Chondrocyte (in vitro differentiated cells): ENCODE data around the gene HSD11B1. TPM values are rescaled to one million over a fixed set of nuclear protein-coding genes. Genes with fewer than 3 reads are reported as not detected.
"Not testable (repeated sequence)": the region's sequence is repeated elsewhere in the genome, so short reads cannot be mapped to it uniquely, and the experiment has no call there.

Experiments
- DNase-seq: peaks from one replicate; pipeline ENCODE4 v3.0.0; 2021; ENCODE audit warnings: mixed read lengths, low spot score
- H3K27ac Mint-ChIP-seq: one replicate; pipeline ENCODE4 v1.8.0; 2021; ENCODE audit warnings: mild to moderate bottlenecking, moderate library complexity, mixed read lengths; ENCODE audit not compliant: unreplicated experiment
- H3K27me3 Mint-ChIP-seq: 2 replicates; pipeline ENCODE4 v1.8.0; 2021; ENCODE audit warnings: low read depth, mixed read lengths
- H3K36me3 Mint-ChIP-seq: 2 replicates; pipeline ENCODE4 v1.8.0; 2021; ENCODE audit warnings: low read depth, mixed read lengths
- H3K4me1 Mint-ChIP-seq: 2 replicates; pipeline ENCODE4 v1.8.0; 2021; ENCODE audit warnings: low read depth, mild to moderate bottlenecking, mixed read lengths
- H3K4me3 Mint-ChIP-seq: one replicate; pipeline ENCODE4 v1.8.0; 2021; ENCODE audit warnings: mild to moderate bottlenecking, moderate library complexity, mixed read lengths; ENCODE audit not compliant: unreplicated experiment
- H3K9me3 Mint-ChIP-seq: 2 replicates; pipeline ENCODE4 v1.8.0; 2021; ENCODE audit warnings: low read depth, mixed read lengths
- total RNA-seq: library from RNA; stranded (reverse); gene quantifications from 3 replicates; pipeline ENCODE4 v1.2.1, GENCODE V29; 2021
- TF ChIP-seq, protein P1 (sequence below): fragments of 200-600 bp; sonication (generic); IDR thresholded peaks from 2 replicates; pipeline ENCODE4 v1.5.0; 2021; ENCODE audit warnings: antibody characterized with exemption, mild to moderate bottlenecking, moderate library complexity

Gene HSD11B1
- total RNA-seq, 1 donor from 2014 or later = not detected

DNA sequence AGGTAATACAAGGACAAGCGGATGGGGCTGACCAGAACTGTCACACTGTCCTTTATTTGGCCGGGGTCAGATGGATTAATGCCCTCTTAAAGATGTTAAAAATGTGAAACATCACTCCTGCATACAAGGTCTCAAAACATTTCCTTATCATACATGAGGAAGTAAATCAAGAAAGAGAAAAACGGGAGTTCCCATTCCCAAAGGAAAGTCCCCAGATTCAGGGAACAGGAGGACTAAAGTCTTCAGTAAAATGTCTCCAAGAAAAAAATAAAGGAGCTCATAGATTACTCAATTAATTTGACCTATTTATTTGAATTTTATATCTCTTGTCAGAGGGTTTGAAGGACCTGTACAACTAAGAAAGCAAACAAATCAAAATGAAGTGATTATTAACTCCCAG lies 13.4 kb upstream of the HSD11B1 start:
- Mint-ChIP-seq H3K4me3 (no peak overlapping the region), H3K9me3 (no peaks in the 10 kb centered on the region), H3K36me3 (no peaks in the 10 kb centered on the region), H3K4me1 (peaks cover 16% of the 10 kb centered on the region), H3K27me3 (peaks cover 29% of the 10 kb centered on the region), H3K27ac (no peak overlapping the region)
- TF ChIP-seq, protein P1, sequence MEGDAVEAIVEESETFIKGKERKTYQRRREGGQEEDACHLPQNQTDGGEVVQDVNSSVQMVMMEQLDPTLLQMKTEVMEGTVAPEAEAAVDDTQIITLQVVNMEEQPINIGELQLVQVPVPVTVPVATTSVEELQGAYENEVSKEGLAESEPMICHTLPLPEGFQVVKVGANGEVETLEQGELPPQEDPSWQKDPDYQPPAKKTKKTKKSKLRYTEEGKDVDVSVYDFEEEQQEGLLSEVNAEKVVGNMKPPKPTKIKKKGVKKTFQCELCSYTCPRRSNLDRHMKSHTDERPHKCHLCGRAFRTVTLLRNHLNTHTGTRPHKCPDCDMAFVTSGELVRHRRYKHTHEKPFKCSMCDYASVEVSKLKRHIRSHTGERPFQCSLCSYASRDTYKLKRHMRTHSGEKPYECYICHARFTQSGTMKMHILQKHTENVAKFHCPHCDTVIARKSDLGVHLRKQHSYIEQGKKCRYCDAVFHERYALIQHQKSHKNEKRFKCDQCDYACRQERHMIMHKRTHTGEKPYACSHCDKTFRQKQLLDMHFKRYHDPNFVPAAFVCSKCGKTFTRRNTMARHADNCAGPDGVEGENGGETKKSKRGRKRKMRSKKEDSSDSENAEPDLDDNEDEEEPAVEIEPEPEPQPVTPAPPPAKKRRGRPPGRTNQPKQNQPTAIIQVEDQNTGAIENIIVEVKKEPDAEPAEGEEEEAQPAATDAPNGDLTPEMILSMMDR = no peak
- DNase-seq = no peak

DNA sequence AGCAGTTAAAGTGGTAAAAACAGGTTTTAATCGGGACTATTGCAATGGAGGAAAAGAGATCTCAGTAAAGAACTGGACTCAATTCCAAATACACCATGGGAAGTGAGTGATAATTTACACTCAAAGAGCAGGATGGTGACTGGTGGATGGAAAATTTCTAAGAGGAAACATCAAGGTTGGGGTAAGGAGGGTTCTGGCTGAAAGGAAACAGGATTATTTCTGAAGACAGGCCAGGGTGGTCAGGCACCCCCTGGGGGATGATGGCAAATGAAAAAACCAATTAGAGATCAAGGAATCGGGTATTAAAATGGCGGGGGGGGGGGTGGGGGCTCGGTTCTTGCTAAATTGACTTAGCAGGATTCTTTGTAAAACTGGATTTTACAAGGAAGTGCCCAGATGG lies 12.3 kb upstream of the HSD11B1 start:
- H3K9me3 Mint-ChIP-seq = no peaks in the 10 kb centered on the region
- TF ChIP-seq, protein P1 = no peak
- peaks cover 35% of the 10 kb centered on the region for H3K27me3 Mint-ChIP-seq
- H3K4me3 Mint-ChIP-seq = no peak overlapping the region
- no peak for DNase-seq
- no peak overlapping the region for H3K27ac Mint-ChIP-seq
- H3K4me1 Mint-ChIP-seq = peaks cover 16% of the 10 kb centered on the region
- H3K36me3 Mint-ChIP-seq = no peaks in the 10 kb centered on the region

- no peak overlapping the region for H3K4me3 Mint-ChIP-seq
- no peak overlapping the region for H3K27ac Mint-ChIP-seq
- peaks cover 36% of the 10 kb centered on the region for H3K27me3 Mint-ChIP-seq
- DNase-seq = no peak
- peaks cover 16% of the 10 kb centered on the region for H3K4me1 Mint-ChIP-seq
- H3K9me3 Mint-ChIP-seq = no peaks in the 10 kb centered on the region
- H3K36me3 Mint-ChIP-seq = no peaks in the 10 kb centered on the region
- TF ChIP-seq, protein P1 = peak; percentile 97
These were observed 11.7 kb upstream of the HSD11B1 start for GRCh38 chr1:209692745-209693504.

GRCh38 chr1:209696673-209697072 lies 8.0 kb upstream of the HSD11B1 start:
- Mint-ChIP-seq H3K27me3 (peaks cover 70% of the 10 kb centered on the region), H3K4me3 (no peak overlapping the region), H3K27ac (no peak overlapping the region), H3K9me3 (no peaks in the 10 kb centered on the region), H3K4me1 (peaks cover 3% of the 10 kb centered on the region), H3K36me3 (no peaks in the 10 kb centered on the region)
- TF ChIP-seq, protein P1 = no peak
- DNase-seq = no peak

DNA sequence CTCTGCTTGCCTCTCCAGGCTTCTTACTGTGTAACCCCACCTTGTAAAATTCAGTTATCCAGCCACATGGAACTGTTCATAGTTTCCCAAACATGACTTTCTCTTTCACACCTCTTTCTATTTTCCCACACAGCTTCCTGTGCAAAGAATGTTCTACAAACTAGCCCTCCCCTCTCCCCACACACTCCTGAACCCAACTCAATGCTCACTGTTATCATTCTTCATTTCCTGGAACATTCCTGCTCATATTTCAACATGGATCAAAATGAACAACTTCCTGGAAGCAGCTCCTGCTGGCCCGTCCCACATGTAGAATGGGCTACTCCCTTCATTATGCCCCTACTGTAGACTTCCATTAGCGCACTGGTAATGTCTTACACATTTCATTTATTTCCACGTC lies 7.5 kb upstream of the HSD11B1 start:
- H3K4me1 Mint-ChIP-seq = peaks cover 3% of the 10 kb centered on the region
- no peak for DNase-seq
- no peak overlapping the region for H3K4me3 Mint-ChIP-seq
- H3K27me3 Mint-ChIP-seq = peaks cover 75% of the 10 kb centered on the region
- no peaks in the 10 kb centered on the region for H3K36me3 Mint-ChIP-seq
- TF ChIP-seq, protein P1 = no peak
- no peak overlapping the region for H3K27ac Mint-ChIP-seq
- H3K9me3 Mint-ChIP-seq = no peaks in the 10 kb centered on the region

- H3K27me3 Mint-ChIP-seq = peaks cover 74% of the 10 kb centered on the region
- not testable (repeated sequence) for DNase-seq, H3K9me3 Mint-ChIP-seq, H3K4me1 Mint-ChIP-seq, H3K4me3 Mint-ChIP-seq, H3K27ac Mint-ChIP-seq, H3K36me3 Mint-ChIP-seq
These were observed 4.0 kb upstream of the HSD11B1 start for GRCh38 chr1:209700686-209701085.
